RWPE2 (cell line): ENCODE results near the gene USP36.

Experiments used
- ATAC-seq: fragments of 200-7000 bp; cut with Tn5 transposase; 3 replicates; pipeline ENCODE4 v1.9.1; 2021; ENCODE audit warnings: low read depth
- DNase-seq: peaks from one replicate; pipeline ENCODE4 v3.0.0-alpha.2; 2020; ENCODE audit warnings: low spot score
- H3K27ac ChIP-seq: fragments of 450-650 bp; 2 replicates; pipeline ENCODE4 v1.5.1; 2017; ENCODE audit warnings: mild to moderate bottlenecking; ENCODE audit not compliant: poor library complexity, severe bottlenecking
- H3K27me3 ChIP-seq: fragments of 250-450 bp; sonication (Bioruptor Pico); 2 replicates; pipeline ENCODE4 v1.5.1; 2021; ENCODE audit warnings: mild to moderate bottlenecking, moderate library complexity; ENCODE audit not compliant: insufficient read depth, poor library complexity, severe bottlenecking
- H3K36me3 ChIP-seq: fragments of 250-450 bp; sonication (Bioruptor Pico); 2 replicates; pipeline ENCODE4 v1.5.1; 2020; ENCODE audit warnings: low read depth, mild to moderate bottlenecking, moderate library complexity
- H3K4me1 ChIP-seq: fragments of 250-450 bp; sonication (Bioruptor Pico); 2 replicates; pipeline ENCODE4 v1.5.1; 2021; ENCODE audit warnings: mild to moderate bottlenecking, moderate library complexity; ENCODE audit not compliant: insufficient read depth, poor library complexity, severe bottlenecking
- H3K4me3 ChIP-seq: fragments of 250-450 bp; sonication (Bioruptor Pico); 2 replicates; pipeline ENCODE4 v1.5.1; 2021; ENCODE audit warnings: mild to moderate bottlenecking, moderate library complexity; ENCODE audit not compliant: severe bottlenecking
- H3K9me3 ChIP-seq: fragments of 250-450 bp; sonication (Bioruptor Pico); 2 replicates; pipeline ENCODE4 v1.5.1; 2021; ENCODE audit warnings: mild to moderate bottlenecking, moderate library complexity; ENCODE audit not compliant: severe bottlenecking
- TF ChIP-seq, protein P1 (sequence below): fragments of 450-650 bp; IDR thresholded peaks from one replicate; pipeline ENCODE4 v1.5.1; 2017; ENCODE audit warnings: mild to moderate bottlenecking, moderate library complexity; ENCODE audit not compliant: poor library complexity, severe bottlenecking

Gene USP36

DNA sequence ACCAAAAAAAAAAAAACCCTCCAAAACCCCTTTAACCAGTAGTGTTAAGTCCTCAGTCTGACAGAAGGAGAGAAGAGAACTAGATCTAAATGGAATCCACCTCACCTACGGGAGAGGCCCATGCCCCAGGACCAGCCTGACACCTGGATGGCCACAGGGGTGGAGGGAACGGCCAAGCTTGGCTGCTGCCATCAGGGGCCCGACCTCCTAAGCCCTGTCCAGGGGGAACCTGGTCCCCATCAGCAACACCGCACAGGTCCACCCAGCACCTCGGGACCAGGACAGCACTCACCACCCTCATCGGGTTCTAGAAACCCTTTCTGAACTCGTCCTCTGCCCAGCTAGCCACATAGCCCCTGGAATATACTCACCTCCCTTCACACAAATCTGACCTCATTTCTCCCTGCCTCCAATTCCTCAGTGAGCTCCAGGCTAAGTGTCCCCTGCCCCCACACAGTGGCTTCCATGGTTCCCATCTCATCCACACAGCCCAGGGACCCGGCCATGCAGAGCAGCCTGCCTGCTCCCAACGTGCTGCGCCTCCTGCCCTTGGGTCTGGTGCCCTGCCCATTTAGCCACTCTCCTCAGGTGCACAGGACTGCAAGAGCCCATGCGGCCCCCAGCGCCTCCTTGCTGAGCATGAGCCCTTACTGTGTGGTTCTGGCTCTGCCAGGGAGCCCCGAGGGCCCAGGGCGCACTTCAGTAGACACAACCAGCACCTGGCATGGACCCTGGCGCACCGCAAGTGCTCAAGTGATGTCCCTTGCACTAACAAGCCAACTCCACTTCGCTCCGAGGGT lies 40.3 kb downstream of the USP36 start:
- H3K9me3 ChIP-seq: no peaks in the 10 kb centered on the region
- H3K4me3 ChIP-seq: no peak overlapping the region
- H3K27me3 ChIP-seq: no peaks in the 10 kb centered on the region
- TF ChIP-seq, protein P1, sequence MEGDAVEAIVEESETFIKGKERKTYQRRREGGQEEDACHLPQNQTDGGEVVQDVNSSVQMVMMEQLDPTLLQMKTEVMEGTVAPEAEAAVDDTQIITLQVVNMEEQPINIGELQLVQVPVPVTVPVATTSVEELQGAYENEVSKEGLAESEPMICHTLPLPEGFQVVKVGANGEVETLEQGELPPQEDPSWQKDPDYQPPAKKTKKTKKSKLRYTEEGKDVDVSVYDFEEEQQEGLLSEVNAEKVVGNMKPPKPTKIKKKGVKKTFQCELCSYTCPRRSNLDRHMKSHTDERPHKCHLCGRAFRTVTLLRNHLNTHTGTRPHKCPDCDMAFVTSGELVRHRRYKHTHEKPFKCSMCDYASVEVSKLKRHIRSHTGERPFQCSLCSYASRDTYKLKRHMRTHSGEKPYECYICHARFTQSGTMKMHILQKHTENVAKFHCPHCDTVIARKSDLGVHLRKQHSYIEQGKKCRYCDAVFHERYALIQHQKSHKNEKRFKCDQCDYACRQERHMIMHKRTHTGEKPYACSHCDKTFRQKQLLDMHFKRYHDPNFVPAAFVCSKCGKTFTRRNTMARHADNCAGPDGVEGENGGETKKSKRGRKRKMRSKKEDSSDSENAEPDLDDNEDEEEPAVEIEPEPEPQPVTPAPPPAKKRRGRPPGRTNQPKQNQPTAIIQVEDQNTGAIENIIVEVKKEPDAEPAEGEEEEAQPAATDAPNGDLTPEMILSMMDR: no peak
- no peak overlapping the region for H3K27ac ChIP-seq
- H3K4me1 ChIP-seq: no peaks in the 10 kb centered on the region
- no peak for DNase-seq
- no peak; the same call in 2 of the 3 replicates for ATAC-seq
- H3K36me3 ChIP-seq: peaks cover 86% of the 10 kb centered on the region

DNA sequence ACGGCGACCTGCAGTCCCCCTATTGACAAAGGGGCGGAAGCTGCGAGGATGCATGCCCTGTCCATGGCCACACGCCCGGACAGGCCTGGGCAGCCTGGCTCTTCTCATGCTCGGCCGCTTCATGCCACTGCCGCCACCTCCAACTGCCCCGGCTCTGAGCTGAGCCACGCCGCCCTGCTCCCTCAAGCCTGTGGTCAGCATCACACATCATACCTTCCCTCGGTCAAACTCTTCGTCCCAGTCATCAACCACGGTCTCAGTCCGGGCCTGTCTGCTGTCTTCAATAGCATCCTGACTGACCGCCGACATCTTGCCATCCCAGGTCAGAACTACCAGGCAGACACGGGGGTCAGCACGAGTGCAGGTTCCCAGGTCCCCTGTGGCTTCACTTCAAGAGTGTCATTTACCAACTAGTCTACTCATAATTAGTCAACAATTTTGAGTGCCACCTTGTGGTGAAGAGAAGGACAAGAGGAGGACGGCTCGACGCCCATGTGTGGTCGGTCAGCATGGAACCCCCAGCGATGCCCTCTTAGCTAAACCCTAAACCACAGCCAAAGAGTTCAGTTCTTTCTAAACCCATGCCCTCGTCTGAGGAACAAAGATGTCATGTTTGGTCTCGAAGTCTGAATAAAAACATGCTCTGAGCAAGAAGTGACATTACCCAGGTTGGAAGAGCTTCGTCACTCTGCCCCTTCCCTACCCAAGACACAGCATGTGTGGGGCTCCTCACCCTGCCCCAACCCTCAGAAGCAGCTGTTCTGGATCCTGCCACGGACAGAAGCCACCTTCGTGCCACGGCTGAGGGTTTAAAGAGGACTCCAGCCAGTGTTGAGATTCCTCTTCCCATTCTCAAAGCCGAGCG lies 41.7 kb downstream of the USP36 start:
- Histone ChIP-seq H3K36me3 (peaks cover 77% of the 10 kb centered on the region), H3K4me1 (no peaks in the 10 kb centered on the region), H3K9me3 (no peaks in the 10 kb centered on the region), H3K27me3 (no peaks in the 10 kb centered on the region), H3K4me3 (no peak overlapping the region), H3K27ac (no peak overlapping the region)
- DNase-seq (no peak), ATAC-seq (no peak)
- TF ChIP-seq, protein P1: peak; percentile 47

DNA sequence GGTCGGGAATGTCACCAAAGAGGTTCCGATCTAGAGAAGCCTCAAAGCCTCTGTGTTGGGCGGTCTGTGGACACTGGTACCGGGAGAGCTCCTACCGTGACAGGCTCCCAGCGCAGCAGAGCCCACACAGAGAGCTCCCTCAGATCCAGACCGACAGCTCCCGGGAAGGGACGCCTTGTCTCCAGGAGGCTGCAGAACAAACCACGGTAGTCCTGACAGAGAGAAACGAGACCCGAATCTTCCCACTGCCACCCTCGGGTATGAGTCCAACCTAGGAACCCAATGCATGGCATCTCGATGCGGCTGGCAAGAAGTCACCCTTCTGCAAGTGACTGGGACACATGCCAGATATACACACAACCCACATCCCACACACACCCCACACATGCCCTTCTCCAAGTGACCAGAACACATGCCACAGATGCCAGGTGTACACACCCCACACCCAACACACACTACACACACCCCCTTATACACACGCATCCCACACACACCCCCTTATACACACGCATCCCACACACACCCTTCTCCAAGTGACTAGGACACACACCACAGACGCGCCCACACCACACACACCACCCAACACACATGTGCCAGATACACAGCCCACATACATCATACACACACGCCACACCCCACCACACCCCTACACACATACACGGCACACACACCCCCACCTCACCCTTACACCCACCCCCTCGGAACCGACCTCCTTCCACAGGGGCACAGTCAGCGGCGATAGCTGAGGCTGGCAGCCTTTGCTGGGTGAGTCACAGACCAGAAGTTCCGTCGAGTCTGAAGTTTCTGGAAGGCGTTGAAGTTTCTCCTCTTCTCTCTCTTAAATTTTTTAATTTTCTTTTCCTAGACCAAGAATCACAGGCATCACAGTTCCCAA lies 42.7 kb downstream of the USP36 start:
- no peak for ATAC-seq
- no peak overlapping the region for H3K4me3 ChIP-seq

DNA sequence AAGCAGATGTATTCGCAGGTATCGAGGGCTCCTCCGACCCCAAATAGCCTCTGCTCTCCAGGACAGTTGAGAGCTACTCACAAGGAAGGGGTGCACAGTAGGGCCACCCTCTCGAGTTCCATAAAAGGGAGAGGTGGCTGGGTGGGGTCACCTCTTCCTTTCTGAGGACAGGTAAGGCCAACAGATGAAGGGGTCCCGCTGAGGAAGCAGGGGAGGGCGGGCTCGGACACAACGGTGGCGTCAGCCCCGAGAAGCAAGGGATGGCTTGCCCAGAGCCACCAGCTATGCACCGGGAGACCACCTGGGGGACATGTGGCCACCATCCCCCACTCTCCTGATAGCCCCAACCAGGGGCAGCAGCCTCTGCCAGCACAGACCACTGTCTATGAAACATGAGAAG lies 43.4 kb downstream of the USP36 start:
- Histone ChIP-seq H3K9me3 (no peaks in the 10 kb centered on the region), H3K36me3 (peaks cover 66% of the 10 kb centered on the region), H3K4me3 (no peak overlapping the region), H3K27me3 (no peaks in the 10 kb centered on the region), H3K4me1 (peaks cover under 1% of the 10 kb centered on the region), H3K27ac (no peak overlapping the region)
- TF ChIP-seq, protein P1: no peak
- DNase-seq (no peak), ATAC-seq (no peak)

More for the DNA sequence above, 42.7 kb downstream of the USP36 start:
- Histone ChIP-seq H3K27me3 (no peaks in the 10 kb centered on the region), H3K4me1 (no peaks in the 10 kb centered on the region), H3K36me3 (peaks cover 71% of the 10 kb centered on the region), H3K27ac (no peak overlapping the region), H3K9me3 (no peaks in the 10 kb centered on the region)
- TF ChIP-seq, protein P1: no peak
- DNase-seq: no peak
